NCI-H748 (cell line): Measurements from ENCODE around the gene TAF7.
"Not testable (repeated sequence)": the region's sequence is repeated elsewhere in the genome, so short reads cannot be mapped to it uniquely, and the experiment has no call there.

Experiments
- DNase-seq: peaks from one replicate; lab custom pipeline; 2025; ENCODE audit not compliant: unreplicated experiment; lab: John Stamatoyannopoulos, UW

The TAF7 gene, protein sequence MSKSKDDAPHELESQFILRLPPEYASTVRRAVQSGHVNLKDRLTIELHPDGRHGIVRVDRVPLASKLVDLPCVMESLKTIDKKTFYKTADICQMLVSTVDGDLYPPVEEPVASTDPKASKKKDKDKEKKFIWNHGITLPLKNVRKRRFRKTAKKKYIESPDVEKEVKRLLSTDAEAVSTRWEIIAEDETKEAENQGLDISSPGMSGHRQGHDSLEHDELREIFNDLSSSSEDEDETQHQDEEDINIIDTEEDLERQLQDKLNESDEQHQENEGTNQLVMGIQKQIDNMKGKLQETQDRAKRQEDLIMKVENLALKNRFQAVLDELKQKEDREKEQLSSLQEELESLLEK

DNA sequence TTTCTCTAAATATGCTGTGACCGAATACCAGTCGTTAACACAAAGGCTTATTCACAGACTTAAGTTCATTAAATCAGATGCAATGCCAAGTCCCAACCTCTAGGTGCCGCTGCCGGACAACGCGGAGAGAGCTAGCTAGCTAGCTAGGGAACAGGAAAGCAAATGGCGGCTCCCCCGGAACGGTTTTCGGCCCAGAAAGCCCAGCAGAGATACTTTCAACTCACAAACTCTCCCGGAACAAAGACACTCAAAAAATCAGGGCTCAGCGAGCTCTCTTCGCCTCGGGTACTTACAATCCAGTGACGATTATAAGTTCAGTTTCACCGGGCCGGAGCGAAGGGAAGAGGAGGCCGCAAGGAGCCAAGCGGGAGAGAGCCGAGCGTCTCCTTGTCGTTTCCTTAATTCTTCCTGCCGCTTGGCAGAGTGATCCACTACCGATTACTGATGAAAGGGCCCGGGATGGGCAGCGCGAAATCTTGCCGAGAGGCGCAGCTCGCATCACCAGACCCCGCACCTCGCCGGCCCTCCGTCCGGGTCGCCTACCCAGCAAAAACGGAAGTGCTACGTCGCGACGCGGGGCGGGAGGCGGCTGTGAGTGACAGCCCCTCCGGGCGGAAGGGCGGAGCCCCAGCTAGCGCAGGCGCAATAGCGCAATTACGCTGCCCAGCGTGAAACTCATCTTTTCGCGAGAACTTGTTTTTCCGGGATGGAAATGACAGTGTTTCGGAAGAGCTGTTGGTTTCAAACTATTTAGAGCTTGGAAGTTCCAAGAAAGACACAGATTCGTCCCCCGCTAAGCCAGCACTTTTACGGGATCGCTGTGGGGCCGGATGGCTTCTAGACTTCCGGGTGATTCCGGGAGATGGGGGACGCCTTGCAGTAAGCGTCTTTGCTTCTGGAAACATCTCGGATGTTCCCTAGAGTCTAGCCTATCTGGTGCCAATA is at the start of gene TAF7:
TSS of gene TAF7 (minus strand) at position 560 of the 945 bp plus-strand sequence. CDS start 740 bp downstream, outside the sequence.
- DNase-seq, result peak; percentile 94

- DNase-seq, result no peak
These were observed 45.7 kb upstream of the TAF7 start for GRCh38 chr5:141366016-141366896.

- DNase-seq, result no peak
These were observed 43.5 kb upstream of the TAF7 start, which contains the start of gene PCDHGA5 for GRCh38 chr5:141363952-141364660. PCDHGA5 (plus strand) TSS chr5:141364162; CDS start chr5:141364331, 169 bp downstream.

- no peak for DNase-seq
These were observed 42.1 kb upstream of the TAF7 start for GRCh38 chr5:141362719-141363118.

GRCh38 chr5:141360685-141361084 is 40.1 kb upstream of the TAF7 start:
- no peak for DNase-seq

DNA sequence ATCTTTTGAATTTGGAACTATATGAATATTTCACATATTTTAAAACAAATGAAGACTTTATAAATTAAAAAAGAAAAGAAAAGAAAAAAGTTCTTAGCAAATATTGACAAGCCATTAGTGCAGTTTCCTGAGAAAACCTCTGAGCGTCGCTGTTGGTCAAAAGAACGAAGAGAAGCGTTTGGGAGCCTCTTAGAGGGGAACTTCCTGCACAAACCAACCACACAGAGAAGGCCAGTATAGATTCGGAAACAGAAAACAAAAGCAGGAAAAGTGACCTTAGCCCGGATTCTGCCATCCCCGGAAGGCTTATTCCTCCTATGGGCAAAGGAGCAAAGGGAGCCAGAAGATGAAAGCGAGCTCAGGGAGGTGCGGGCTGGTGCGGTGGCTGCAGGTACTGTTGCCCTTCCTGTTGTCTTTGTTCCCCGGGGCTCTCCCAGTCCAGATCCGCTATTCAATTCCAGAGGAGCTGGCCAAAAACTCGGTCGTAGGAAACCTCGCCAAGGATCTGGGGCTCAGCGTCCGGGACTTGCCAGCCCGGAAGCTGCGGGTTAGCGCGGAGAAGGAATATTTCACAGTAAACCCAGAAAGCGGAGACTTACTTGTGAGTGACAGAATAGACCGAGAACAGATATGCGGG is 39.3 kb upstream of the TAF7 start, which contains the start of gene PCDHGB2:
TSS of gene PCDHGB2 (plus strand) at position 205 of the 637 bp plus-strand sequence. CDS start at position 347, 142 bp downstream.
- no peak for DNase-seq

DNA sequence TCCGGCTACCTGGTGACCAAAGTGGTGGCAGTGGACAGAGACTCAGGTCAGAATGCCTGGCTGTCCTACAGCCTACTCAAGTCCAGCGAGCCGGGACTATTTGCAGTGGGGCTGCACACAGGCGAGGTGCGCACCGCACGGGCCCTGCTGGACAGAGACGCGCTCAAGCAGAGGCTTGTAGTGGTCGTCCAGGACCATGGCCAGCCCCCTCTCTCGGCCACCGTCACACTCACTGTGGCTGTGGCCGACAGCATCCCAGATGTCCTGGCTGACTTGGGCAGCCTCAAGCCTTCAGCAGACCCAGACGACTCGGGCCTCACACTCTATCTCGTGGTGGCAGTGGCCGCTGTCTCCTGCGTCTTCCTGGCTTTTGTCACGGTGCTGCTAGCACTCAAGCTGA is 36.4 kb upstream of the TAF7 start:
- no peak for DNase-seq

- no peak for DNase-seq
These were observed 35.5 kb upstream of the TAF7 start for GRCh38 chr5:141356133-141356532.

DNA sequence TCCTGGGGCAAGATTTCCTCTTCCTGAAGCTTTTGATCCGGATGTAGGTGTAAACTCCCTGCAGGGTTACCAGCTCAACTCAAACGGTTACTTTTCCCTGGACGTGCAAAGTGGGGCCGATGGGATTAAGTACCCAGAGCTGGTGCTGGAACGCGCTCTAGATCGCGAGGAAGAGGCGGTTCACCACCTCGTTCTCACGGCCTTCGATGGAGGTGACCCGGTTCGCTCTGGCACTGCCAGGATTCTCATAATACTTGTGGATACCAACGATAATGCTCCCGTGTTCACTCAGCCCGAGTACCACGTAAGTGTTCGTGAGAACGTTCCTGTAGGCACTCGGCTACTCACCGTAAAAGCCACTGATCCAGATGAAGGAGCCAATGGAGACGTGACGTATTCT is 35.1 kb upstream of the TAF7 start:
- DNase-seq, result no peak

GRCh38 chr5:141354900-141355469 is 34.4 kb upstream of the TAF7 start, which contains the start of gene PCDHGA4:
PCDHGA4 (plus strand) TSS chr5:141355021; CDS start chr5:141355108, 87 bp downstream.
- DNase-seq, result peak; percentile 4

DNA sequence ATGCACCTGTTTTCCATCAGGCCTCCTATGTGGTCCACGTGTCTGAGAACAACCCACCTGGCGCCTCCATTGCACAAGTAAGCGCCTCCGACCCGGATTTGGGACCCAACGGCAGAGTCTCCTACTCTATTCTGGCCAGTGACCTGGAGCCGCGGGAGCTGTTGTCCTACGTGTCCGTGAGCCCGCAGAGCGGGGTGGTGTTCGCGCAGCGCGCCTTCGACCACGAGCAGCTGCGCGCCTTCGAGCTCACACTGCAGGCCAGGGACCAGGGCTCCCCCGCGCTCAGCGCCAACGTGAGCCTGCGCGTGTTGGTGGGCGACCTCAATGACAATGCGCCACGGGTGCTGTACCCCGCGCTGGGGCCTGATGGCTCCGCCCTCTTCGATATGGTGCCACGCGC is 31.0 kb upstream of the TAF7 start:
- DNase-seq, result no peak

DNA sequence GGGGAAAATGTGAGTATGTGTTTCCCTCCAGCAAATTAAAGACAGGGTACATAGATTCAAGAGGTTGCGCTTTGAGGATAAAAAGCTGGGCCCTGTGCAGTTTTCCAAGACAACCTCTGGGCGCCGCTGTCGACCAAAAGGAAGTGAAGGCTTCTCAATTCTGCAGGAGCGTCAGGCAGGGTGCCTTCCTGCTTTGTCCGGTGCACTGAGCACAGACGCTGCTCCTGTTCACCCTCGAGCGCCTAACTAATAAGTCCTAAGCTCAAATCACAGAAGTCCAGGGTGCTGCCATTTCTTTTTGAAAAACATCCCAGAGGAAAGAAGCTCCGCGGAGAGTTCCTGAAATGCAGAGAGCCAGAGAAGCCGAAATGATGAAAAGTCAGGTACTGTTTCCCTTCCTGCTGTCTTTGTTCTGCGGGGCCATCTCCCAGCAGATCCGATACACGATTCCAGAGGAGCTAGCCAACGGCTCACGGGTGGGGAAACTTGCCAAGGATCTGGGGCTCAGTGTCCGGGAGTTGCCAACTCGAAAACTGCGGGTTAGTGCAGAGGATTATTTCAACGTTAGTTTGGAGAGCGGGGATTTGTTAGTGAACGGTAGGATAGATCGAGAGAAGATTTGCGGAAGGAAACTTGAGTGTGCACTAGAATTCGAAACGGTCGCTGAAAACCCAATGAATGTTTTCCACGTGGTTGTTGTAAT is 29.5 kb upstream of the TAF7 start, which contains the start of gene PCDHGB1:
TSS of gene PCDHGB1 (plus strand) at position 183 of the 703 bp plus-strand sequence. CDS start at position 345, 162 bp downstream.
- peak; percentile 93 for DNase-seq

DNA sequence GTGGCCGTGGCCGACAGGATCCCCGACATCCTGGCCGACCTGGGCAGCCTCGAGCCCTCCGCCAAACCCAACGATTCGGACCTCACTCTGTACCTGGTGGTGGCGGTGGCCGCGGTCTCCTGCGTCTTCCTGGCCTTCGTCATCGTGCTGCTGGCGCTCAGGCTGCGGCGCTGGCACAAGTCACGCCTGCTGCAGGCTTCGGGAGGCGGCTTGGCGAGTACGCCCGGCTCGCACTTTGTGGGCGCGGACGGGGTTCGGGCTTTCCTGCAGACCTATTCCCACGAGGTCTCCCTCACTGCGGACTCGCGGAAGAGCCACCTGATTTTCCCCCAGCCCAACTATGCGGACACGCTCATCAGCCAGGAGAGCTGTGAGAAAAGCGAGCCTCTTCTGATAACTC is 25.4 kb upstream of the TAF7 start:
- not testable (repeated sequence) for DNase-seq

GRCh38 chr5:141345327-141345726 is 24.7 kb upstream of the TAF7 start:
- DNase-seq, result no peak

- no peak for DNase-seq
These were observed 23.4 kb upstream of the TAF7 start for GRCh38 chr5:141343953-141344463.

GRCh38 chr5:141343242-141343952 is 22.8 kb upstream of the TAF7 start, which contains the start of gene PCDHGA3:
PCDHGA3 (plus strand) TSS chr5:141343829; CDS start chr5:141344034, 205 bp downstream.
- DNase-seq, result peak; percentile 39

DNA sequence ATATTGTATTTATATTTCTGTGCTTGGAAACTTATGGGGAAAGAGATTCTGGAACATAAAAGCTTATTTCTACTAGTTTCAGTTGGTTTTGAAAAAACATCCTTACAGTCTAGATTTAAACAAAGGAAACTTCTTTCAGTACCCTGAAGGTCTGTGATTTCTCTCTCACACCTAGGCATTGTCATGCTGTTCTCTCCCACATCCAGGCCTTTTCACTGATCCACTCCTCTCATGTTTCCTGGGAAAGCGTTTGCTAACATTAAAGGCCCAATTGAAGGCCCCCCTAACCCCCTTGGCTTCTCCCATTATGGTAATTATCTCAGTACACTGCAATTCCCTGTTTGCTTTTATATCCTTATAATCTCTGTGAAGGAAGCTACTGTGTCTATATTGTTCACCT is 22.2 kb upstream of the TAF7 start:
- DNase-seq, result no peak
